HFFc6 (cell line): ENCODE results near the gene MTCL1. TPM values are rescaled to one million over a fixed set of nuclear protein-coding genes. Genes with fewer than 3 reads are reported as not detected.

Experiments used
- DNase-seq: peaks from one replicate; pipeline ENCODE4 v3.0.0-alpha.2; 2018
- H3K27ac Mint-ChIP-seq: 2 replicates; pipeline ENCODE4 v1.8.0; 2020; ENCODE audit warnings: mild to moderate bottlenecking, mixed read lengths
- H3K27me3 Mint-ChIP-seq: 2 replicates; pipeline ENCODE4 v1.8.0; 2021; ENCODE audit warnings: mild to moderate bottlenecking, moderate library complexity, mixed read lengths; ENCODE audit not compliant: insufficient read depth
- H3K36me3 Mint-ChIP-seq: 2 replicates; pipeline ENCODE4 v1.8.0; 2021; ENCODE audit warnings: low read depth, mixed read lengths
- H3K4me1 Mint-ChIP-seq: 2 replicates; pipeline ENCODE4 v1.8.0; 2020; ENCODE audit warnings: low read depth, mixed read lengths
- H3K4me3 Mint-ChIP-seq: 2 replicates; pipeline ENCODE4 v1.8.0; 2020; ENCODE audit warnings: mild to moderate bottlenecking, moderate library complexity, mixed read lengths
- H3K9me3 Mint-ChIP-seq: 2 replicates; pipeline ENCODE4 v1.8.0; 2020; ENCODE audit warnings: mild to moderate bottlenecking, mixed read lengths
- total RNA-seq, 6 experiments: library from RNA; stranded (reverse); fragmentation: NEBNext Ultra II Directional; extraction: Animal tissue kit (Norgen Biotek cat#: 25700); gene quantifications; 2 replicates in 1 of 6; 3 replicates in 5 of 6; pipeline ENCODE4 v1.2.3, GENCODE V29; 2021
- TF ChIP-seq, protein P1 (sequence below): fragments of 200-600 bp; sonication (generic); IDR thresholded peaks from 2 replicates; pipeline ENCODE4 v1.5.0; 2021; ENCODE audit warnings: antibody characterized with exemption, mild to moderate bottlenecking

The MTCL1 gene
- total RNA-seq, 6 experiments from 2014 or later: 47.2 to 59.7 (median 55.3) TPM

- Mint-ChIP-seq H3K36me3 (peaks cover 74% of the 10 kb centered on the region), H3K27me3 (peaks cover 4% of the 10 kb centered on the region), H3K4me3 (no peak overlapping the region), H3K27ac (no peak overlapping the region; the same call in 1 of the 2 replicates), H3K9me3 (no peaks in the 10 kb centered on the region), H3K4me1 (peaks cover 54% of the 10 kb centered on the region)
- TF ChIP-seq, protein P1, sequence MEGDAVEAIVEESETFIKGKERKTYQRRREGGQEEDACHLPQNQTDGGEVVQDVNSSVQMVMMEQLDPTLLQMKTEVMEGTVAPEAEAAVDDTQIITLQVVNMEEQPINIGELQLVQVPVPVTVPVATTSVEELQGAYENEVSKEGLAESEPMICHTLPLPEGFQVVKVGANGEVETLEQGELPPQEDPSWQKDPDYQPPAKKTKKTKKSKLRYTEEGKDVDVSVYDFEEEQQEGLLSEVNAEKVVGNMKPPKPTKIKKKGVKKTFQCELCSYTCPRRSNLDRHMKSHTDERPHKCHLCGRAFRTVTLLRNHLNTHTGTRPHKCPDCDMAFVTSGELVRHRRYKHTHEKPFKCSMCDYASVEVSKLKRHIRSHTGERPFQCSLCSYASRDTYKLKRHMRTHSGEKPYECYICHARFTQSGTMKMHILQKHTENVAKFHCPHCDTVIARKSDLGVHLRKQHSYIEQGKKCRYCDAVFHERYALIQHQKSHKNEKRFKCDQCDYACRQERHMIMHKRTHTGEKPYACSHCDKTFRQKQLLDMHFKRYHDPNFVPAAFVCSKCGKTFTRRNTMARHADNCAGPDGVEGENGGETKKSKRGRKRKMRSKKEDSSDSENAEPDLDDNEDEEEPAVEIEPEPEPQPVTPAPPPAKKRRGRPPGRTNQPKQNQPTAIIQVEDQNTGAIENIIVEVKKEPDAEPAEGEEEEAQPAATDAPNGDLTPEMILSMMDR: no peak
- DNase-seq: no peak
These were observed 35.8 kb downstream of the MTCL1 start for GRCh38 chr18:8741117-8741516.

- H3K27me3 Mint-ChIP-seq: peaks cover 4% of the 10 kb centered on the region
- TF ChIP-seq, protein P1: no peak
- no peak overlapping the region; the same call in 1 of the 2 replicates for H3K27ac Mint-ChIP-seq
- H3K36me3 Mint-ChIP-seq: peaks cover 75% of the 10 kb centered on the region
- peaks cover 58% of the 10 kb centered on the region for H3K4me1 Mint-ChIP-seq
- H3K9me3 Mint-ChIP-seq: no peaks in the 10 kb centered on the region
- DNase-seq: no peak
- H3K4me3 Mint-ChIP-seq: no peak overlapping the region
These were observed 36.2 kb downstream of the MTCL1 start for GRCh38 chr18:8741532-8741931.

DNA sequence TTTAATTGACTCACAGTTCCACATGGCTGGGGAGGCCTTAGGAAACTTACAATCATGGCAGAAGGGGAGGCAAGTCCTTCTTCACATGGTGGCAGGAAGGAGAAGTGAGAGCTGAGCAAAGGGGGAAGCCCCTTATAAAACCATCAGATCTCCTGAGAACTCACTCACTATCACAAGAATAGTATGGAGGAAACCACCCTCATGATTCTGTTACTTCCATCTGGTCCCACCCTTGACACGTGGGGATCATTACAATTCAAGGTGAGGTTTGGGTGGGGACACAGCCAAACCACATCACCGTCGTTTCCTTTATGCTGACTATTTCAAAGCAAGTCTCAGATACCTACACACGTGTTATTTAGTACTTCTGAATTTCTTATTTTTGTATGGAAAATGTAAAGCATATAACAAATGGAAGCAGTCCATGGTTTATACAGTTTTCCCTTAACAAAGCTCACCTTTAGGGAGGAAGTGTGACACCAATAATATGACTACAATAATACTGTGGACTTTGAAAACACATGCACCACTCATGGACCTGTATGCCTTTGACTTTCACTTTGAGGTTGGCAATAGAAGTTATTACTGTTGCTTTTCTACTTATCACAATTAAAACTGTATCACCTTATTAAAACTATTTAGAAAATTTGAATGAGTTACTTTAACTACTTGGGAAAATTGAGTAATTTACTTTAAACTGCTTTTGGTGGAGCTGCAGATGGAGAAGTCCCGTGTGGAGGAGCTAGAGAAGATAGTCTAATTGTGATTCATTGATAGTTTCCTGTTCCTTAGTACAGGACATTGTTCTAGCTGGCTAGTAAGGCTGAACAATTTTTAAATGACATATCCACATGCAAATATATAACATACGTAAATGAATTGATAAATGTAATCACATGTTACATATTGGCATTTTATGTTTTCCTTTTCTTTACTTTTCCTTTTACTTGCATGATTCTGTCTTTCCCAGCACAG, 37.3 kb downstream of the MTCL1 start:
- H3K36me3 Mint-ChIP-seq: peaks cover 76% of the 10 kb centered on the region
- peak overlapping the region; percentile 66 for H3K27ac Mint-ChIP-seq
- peaks cover 2% of the 10 kb centered on the region; the same call in 1 of the 2 replicates for H3K27me3 Mint-ChIP-seq

DNA sequence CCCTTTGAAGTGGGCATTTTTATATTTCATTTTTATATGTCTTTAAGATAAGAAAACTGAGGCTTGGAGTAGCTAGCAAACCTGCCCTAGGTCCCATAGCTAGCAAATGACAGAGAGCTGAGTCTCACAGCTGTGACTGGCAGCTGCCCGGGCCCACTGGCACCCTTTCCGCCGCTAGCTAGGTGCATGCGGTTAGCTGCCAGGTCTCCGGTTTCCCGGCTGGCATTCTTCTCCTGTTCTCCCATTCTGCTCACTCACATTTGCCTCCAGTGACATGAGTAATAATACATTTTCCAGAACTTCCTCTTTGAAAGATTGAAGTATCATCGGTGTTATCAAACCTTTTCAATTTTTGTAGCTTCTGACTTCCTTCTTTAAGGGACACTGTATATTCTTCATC, 38.7 kb downstream of the MTCL1 start:
- no peak overlapping the region; the same call in 1 of the 2 replicates for H3K4me3 Mint-ChIP-seq
- H3K36me3 Mint-ChIP-seq: peaks cover 74% of the 10 kb centered on the region
- H3K4me1 Mint-ChIP-seq: peaks cover 81% of the 10 kb centered on the region
- TF ChIP-seq, protein P1: no peak
- H3K27me3 Mint-ChIP-seq: peaks cover 2% of the 10 kb centered on the region; the same call in 1 of the 2 replicates
- peak overlapping the region; percentile 59 for H3K27ac Mint-ChIP-seq
- DNase-seq: no peak
- no peaks in the 10 kb centered on the region for H3K9me3 Mint-ChIP-seq

More for the DNA sequence above, 37.3 kb downstream of the MTCL1 start:
- Mint-ChIP-seq H3K4me1 (peaks cover 69% of the 10 kb centered on the region), H3K9me3 (no peaks in the 10 kb centered on the region), H3K4me3 (peak overlapping the region; percentile 61; the same call in 1 of the 2 replicates)
- DNase-seq: no peak
- TF ChIP-seq, protein P1: no peak

DNA sequence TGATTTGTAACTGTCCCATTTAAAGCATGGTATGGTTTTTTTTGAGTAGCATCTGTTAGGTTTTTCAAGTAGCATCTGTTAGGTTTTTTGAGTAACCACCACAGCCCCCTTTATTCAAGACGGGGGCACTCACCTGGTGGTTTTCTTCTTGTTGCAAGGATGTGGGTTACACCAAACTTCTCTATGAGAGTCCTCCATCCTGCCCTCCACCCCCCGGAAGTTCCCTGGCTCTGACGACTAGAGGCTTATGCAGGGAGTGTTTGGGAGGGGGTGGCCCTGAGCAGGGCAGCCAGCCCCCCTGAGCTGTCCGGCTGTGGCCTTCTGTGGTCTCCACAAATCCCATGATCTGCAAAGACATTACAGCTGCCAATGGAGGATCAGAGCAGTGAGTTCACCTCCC, 39.3 kb downstream of the MTCL1 start:
- DNase-seq: no peak
- peaks cover 88% of the 10 kb centered on the region for H3K4me1 Mint-ChIP-seq
- peaks cover 74% of the 10 kb centered on the region for H3K36me3 Mint-ChIP-seq
- H3K4me3 Mint-ChIP-seq: no peak overlapping the region; the same call in 1 of the 2 replicates
- peak overlapping the region; percentile 59 for H3K27ac Mint-ChIP-seq
- TF ChIP-seq, protein P1: no peak
- no peaks in the 10 kb centered on the region; the same call in 1 of the 2 replicates for H3K9me3 Mint-ChIP-seq
- peaks cover 2% of the 10 kb centered on the region; the same call in 1 of the 2 replicates for H3K27me3 Mint-ChIP-seq
